Medulla oblongata (tissue), 1 donor: ENCODE measurements around the gene CXorf51A.
A peak's percentile ranks its signal among the peaks of the same experiment; 100 is the strongest.
"Not testable (repeated sequence)": the region's sequence is repeated elsewhere in the genome, so short reads cannot be mapped to it uniquely, and the experiment has no call there.

Experiments used
- DNase-seq: peaks from one replicate; pipeline ENCODE4 v3.0.0-alpha.2; 2015; ENCODE audit errors: extremely low spot score

CXorf51A gene

GRCh38 chrX:146814644-146815043, at the start of gene CXorf51A:
TSS of gene CXorf51A (minus strand) at chrX:146814744. CDS start at chrX:146814723, 21 bp downstream.
- DNase-seq: not testable (repeated sequence)

- DNase-seq: no peak
Observed at GRCh38 chrX:146863566-146863965, 49.0 kb upstream of the CXorf51A start.

GRCh38 chrX:146854281-146854680, 39.7 kb upstream of the CXorf51A start:
- peak; percentile 47 for DNase-seq

- DNase-seq: no peak
Observed at GRCh38 chrX:146831994-146832393, 17.4 kb upstream of the CXorf51A start.

- DNase-seq: not testable (repeated sequence)
Observed at GRCh38 chrX:146809471-146809870, 5.1 kb downstream of the CXorf51A start, which contains the start of gene CXorf51B. TSS of gene CXorf51B (plus strand) at chrX:146809771. CDS start at chrX:146809792, 21 bp downstream.
